Panc1 (cell line): ENCODE data around the gene TPRA1.

Experiments used
- POLR2AphosphoS5 ChIP-seq: IDR thresholded peaks from 2 replicates; pipeline ENCODE4 v1.6.1; 2012; ENCODE audit warnings: mild to moderate bottlenecking, low read depth, low read length, moderate library complexity
- TF ChIP-seq, protein P1 (sequence below): fragments of 450-650 bp; IDR thresholded peaks from 2 replicates; pipeline ENCODE4 v1.5.1; 2017; ENCODE audit warnings: mild to moderate bottlenecking
- TF ChIP-seq, protein P2 (sequence below), 2 experiments: IDR thresholded peaks; 2 replicates each; pipeline ENCODE4 v1.6.1; 2011 to 2012; ENCODE audit warnings: low read depth in 2 of 2, control low read depth in 1 of 2, low read length in 1 of 2, mild to moderate bottlenecking in 1 of 2, moderate library complexity in 1 of 2; ENCODE audit not compliant: insufficient read depth in 1 of 2

DNA sequence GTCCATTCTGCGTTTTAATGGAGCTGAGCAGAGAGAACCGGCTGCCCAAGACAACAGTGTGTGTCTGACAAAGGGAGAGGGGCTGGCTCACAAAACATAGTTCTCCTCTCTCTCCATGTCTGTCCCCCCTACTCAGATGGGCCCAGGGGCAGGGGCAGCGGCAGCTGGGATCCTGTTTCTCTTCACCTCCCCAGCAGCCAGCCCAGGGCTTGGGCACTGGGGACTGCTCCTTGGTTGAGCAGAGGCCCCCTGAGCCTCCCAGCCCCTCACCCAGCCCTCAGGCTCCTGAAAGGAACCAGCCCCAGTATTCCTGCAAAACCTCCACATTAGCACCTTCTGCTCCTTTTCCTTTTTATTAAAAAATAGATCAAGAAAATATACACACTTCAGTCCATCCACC, 17.8 kb downstream of the TPRA1 start:
- TF ChIP-seq, protein P1, sequence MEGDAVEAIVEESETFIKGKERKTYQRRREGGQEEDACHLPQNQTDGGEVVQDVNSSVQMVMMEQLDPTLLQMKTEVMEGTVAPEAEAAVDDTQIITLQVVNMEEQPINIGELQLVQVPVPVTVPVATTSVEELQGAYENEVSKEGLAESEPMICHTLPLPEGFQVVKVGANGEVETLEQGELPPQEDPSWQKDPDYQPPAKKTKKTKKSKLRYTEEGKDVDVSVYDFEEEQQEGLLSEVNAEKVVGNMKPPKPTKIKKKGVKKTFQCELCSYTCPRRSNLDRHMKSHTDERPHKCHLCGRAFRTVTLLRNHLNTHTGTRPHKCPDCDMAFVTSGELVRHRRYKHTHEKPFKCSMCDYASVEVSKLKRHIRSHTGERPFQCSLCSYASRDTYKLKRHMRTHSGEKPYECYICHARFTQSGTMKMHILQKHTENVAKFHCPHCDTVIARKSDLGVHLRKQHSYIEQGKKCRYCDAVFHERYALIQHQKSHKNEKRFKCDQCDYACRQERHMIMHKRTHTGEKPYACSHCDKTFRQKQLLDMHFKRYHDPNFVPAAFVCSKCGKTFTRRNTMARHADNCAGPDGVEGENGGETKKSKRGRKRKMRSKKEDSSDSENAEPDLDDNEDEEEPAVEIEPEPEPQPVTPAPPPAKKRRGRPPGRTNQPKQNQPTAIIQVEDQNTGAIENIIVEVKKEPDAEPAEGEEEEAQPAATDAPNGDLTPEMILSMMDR: no peak
- TF ChIP-seq POLR2AphosphoS5: no peak
- TF ChIP-seq, protein P2, sequence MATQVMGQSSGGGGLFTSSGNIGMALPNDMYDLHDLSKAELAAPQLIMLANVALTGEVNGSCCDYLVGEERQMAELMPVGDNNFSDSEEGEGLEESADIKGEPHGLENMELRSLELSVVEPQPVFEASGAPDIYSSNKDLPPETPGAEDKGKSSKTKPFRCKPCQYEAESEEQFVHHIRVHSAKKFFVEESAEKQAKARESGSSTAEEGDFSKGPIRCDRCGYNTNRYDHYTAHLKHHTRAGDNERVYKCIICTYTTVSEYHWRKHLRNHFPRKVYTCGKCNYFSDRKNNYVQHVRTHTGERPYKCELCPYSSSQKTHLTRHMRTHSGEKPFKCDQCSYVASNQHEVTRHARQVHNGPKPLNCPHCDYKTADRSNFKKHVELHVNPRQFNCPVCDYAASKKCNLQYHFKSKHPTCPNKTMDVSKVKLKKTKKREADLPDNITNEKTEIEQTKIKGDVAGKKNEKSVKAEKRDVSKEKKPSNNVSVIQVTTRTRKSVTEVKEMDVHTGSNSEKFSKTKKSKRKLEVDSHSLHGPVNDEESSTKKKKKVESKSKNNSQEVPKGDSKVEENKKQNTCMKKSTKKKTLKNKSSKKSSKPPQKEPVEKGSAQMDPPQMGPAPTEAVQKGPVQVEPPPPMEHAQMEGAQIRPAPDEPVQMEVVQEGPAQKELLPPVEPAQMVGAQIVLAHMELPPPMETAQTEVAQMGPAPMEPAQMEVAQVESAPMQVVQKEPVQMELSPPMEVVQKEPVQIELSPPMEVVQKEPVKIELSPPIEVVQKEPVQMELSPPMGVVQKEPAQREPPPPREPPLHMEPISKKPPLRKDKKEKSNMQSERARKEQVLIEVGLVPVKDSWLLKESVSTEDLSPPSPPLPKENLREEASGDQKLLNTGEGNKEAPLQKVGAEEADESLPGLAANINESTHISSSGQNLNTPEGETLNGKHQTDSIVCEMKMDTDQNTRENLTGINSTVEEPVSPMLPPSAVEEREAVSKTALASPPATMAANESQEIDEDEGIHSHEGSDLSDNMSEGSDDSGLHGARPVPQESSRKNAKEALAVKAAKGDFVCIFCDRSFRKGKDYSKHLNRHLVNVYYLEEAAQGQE (IDR thresholded peaks at IDR 0.05; ENCODE audit: insufficient read depth in 1 of 2, low read depth in 2 of 2, low read length in 1 of 2): no peak
